ENCODE data around the gene KRT6C. TPM values are rescaled to one million over a fixed set of nuclear protein-coding genes. Genes with fewer than 3 reads are reported as not detected.
A peak's percentile ranks its signal among the peaks of the same experiment; 100 is the strongest.

The KRT6C gene
- total RNA-seq, 4 donors from 2014 or later, result 23.9 TPM; not detected in 3

GRCh38 chr12:52426034-52426433 is 47.6 kb downstream of the KRT6C start:
- Histone ChIP-seq H3K4me1 (peaks cover 0 to 13% (median 5%) of the 10 kb centered on the region in 4 donors), H3K9me3 (no peaks in the 10 kb centered on the region), H3K4me3 (no peak overlapping the region), H3K36me3 (no peaks in the 10 kb centered on the region), H3K27ac (no peak overlapping the region), H3K27me3 (no peaks in the 10 kb centered on the region)
- intact Hi-C loops (cut with DNase I; ENCODE audit: low total_unique reads) (no loop called here), in situ Hi-C loops (cut with MboI; ENCODE audit: low pct_ligation_motif_present in 1 of 4, low pct_unique_long_range_greater_than_20kb in 1 of 4, low sequenced_read_pairs in 3 of 4) (no loop called here)
- TF ChIP-seq POLR2A (IDR thresholded peaks at IDR 0.05) (no peak), EP300 (IDR thresholded peaks at IDR 0.05; ENCODE audit: low read depth) (no peak), POLR2AphosphoS5 (IDR thresholded peaks at IDR 0.05) (no peak)
- TF ChIP-seq, protein P1, sequence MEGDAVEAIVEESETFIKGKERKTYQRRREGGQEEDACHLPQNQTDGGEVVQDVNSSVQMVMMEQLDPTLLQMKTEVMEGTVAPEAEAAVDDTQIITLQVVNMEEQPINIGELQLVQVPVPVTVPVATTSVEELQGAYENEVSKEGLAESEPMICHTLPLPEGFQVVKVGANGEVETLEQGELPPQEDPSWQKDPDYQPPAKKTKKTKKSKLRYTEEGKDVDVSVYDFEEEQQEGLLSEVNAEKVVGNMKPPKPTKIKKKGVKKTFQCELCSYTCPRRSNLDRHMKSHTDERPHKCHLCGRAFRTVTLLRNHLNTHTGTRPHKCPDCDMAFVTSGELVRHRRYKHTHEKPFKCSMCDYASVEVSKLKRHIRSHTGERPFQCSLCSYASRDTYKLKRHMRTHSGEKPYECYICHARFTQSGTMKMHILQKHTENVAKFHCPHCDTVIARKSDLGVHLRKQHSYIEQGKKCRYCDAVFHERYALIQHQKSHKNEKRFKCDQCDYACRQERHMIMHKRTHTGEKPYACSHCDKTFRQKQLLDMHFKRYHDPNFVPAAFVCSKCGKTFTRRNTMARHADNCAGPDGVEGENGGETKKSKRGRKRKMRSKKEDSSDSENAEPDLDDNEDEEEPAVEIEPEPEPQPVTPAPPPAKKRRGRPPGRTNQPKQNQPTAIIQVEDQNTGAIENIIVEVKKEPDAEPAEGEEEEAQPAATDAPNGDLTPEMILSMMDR (IDR thresholded peaks at IDR 0.05), result no peak
- 79 to 100% methylated on average over 1 to 2 of the region's 2 CpGs for WGBS, 2 donors (ENCODE audit: low coverage in 1 of 2)
- DNase-seq, result no peak

DNA sequence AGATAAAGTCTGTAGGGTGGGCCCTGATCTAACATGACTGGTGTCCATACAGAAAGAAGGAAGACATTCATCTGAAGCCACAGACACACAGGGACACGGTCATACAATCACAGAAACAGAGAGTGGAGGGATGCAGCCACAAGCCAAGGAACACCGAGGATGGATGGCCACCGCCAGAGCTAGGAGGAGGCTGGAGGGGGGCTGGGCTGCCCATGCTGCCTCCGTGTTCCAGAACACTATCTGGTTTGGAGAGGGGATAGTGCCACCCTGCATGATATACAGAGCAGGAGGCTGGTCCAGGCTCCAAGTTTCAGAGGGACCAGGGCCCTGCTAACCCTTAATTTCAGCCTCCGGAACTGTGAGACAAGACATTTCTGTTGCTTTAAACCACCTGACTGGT is 48.1 kb downstream of the KRT6C start:
- Histone ChIP-seq H3K9me3 (no peaks in the 10 kb centered on the region), H3K4me3 (no peak overlapping the region), H3K4me1 (peaks cover 0 to 13% (median 5%) of the 10 kb centered on the region in 4 donors), H3K36me3 (no peaks in the 10 kb centered on the region), H3K27me3 (no peaks in the 10 kb centered on the region), H3K27ac (no peak overlapping the region)
- no peak for DNase-seq
- WGBS, 2 donors (ENCODE audit: low coverage in 1 of 2), result 83 to 88% methylated on average over 1 to 5 of the region's 5 CpGs
- intact Hi-C loops (cut with DNase I; ENCODE audit: low total_unique reads), result no loop called here
- TF ChIP-seq, protein P1 (IDR thresholded peaks at IDR 0.05), result no peak
- TF ChIP-seq POLR2AphosphoS5 (IDR thresholded peaks at IDR 0.05) (no peak), POLR2A (IDR thresholded peaks at IDR 0.05) (no peak), EP300 (IDR thresholded peaks at IDR 0.05; ENCODE audit: low read depth) (no peak)
- in situ Hi-C loops (cut with MboI; ENCODE audit: low pct_ligation_motif_present in 1 of 4, low pct_unique_long_range_greater_than_20kb in 1 of 4, low sequenced_read_pairs in 3 of 4), result no loop called here

DNA sequence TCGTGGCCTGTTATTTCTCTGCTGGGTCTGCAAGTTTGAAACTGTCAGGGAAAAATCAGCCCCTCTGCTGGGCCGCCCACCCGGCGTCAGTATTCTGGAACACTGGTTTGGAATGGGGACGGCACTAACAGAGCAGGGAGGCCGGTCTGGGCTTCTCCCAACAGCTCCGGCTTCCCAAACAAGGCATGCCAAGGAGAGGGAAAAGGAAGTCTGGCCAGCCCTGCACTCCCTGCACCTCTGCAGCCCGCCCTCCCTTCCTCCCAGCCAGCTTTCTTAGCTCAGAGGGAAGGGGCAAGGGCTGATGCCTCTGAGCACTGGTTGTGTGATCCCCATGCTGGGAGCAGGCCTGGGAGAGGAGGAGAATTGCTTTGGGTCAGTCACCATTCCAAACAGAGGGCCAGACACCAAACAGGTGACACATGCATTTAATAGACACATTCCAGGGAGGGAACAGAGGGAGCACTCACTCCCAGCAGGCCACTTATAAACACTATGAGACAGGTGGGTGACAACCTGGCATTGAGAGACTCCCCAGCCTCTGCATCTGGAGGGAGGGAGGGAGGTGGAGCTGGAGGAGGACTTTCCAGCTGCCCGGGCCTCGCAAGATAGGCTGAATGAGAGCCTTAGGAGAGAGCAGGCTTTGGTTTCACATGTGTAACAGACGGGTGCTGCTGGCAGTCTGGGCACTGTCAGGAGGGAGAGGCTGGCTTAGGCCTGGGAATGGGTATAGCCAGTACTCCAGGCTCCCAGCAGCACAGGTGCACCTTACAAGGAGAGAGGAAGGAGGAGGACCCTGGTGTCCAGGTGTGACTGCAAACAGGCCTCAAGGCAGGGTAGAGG is 49.7 kb downstream of the KRT6C start:
- no peak overlapping the region for H3K4me3 ChIP-seq
- intact Hi-C loops (cut with DNase I; ENCODE audit: low total_unique reads), result no loop called here
- H3K27me3 ChIP-seq, result no peaks in the 10 kb centered on the region
- WGBS, 2 donors (ENCODE audit: low coverage in 1 of 2), result 40 to 63% methylated on average over 1 to 10 of the region's 11 CpGs
- no peak for TF ChIP-seq EP300 (IDR thresholded peaks at IDR 0.05; ENCODE audit: low read depth)
- no peak for TF ChIP-seq POLR2A (IDR thresholded peaks at IDR 0.05)
- TF ChIP-seq, protein P1 (IDR thresholded peaks at IDR 0.05), result no peak
- no peak for TF ChIP-seq POLR2AphosphoS5 (IDR thresholded peaks at IDR 0.05)
- peaks cover 0 to 13% (median 5%) of the 10 kb centered on the region in 4 donors for H3K4me1 ChIP-seq
- DNase-seq, result no peak
- no peaks in the 10 kb centered on the region for H3K9me3 ChIP-seq
- in situ Hi-C loops (cut with MboI; ENCODE audit: low pct_ligation_motif_present in 1 of 4, low pct_unique_long_range_greater_than_20kb in 1 of 4, low sequenced_read_pairs in 3 of 4), result no loop called here
- peak overlapping the region; percentile 33 to 79 (median 60) for H3K27ac ChIP-seq
- H3K36me3 ChIP-seq, result no peaks in the 10 kb centered on the region

DNA sequence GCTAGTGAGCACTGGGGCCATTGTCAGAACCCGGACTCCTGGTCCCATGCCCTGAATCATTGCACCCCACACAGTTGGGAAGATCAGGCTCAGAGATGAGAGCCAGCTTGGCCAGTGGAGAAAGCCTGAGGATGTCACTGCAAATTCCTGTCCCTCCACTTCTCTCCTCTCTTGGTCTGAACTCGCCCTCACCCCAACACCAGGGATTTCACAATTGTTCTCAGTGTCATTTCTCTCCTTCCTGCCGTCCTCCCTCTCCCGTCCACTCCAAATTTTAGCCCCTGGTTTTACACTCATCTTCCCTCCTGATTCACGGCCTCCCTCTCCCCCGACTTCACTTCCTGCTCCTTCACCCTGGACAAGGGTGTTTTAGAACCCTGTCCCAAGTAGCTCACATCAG is 50.6 kb downstream of the KRT6C start:
- Histone ChIP-seq H3K4me3 (no peak overlapping the region), H3K4me1 (peaks cover 0 to 13% (median 5%) of the 10 kb centered on the region in 4 donors), H3K9me3 (no peaks in the 10 kb centered on the region), H3K27me3 (no peaks in the 10 kb centered on the region), H3K36me3 (no peaks in the 10 kb centered on the region), H3K27ac (peak overlapping the region; percentile 33 to 79 (median 60))
- DNase-seq, result no peak
- WGBS, 2 donors (ENCODE audit: low coverage in 1 of 2), result 60 to 73% methylated on average over 2 to 6 of the region's 6 CpGs
- no peak for TF ChIP-seq EP300 (IDR thresholded peaks at IDR 0.05; ENCODE audit: low read depth)
- TF ChIP-seq POLR2AphosphoS5 (IDR thresholded peaks at IDR 0.05), result no peak
- no peak for TF ChIP-seq POLR2A (IDR thresholded peaks at IDR 0.05)
- TF ChIP-seq, protein P1 (IDR thresholded peaks at IDR 0.05), result no peak
- in situ Hi-C loops (cut with MboI; ENCODE audit: low pct_ligation_motif_present in 1 of 4, low pct_unique_long_range_greater_than_20kb in 1 of 4, low sequenced_read_pairs in 3 of 4), result no loop called here
- intact Hi-C loops (cut with DNase I; ENCODE audit: low total_unique reads), result no loop called here

Data from transverse colon (tissue), 4 donors.